Measurements from ENCODE around the gene SMAD3.

Gene SMAD3

DNA sequence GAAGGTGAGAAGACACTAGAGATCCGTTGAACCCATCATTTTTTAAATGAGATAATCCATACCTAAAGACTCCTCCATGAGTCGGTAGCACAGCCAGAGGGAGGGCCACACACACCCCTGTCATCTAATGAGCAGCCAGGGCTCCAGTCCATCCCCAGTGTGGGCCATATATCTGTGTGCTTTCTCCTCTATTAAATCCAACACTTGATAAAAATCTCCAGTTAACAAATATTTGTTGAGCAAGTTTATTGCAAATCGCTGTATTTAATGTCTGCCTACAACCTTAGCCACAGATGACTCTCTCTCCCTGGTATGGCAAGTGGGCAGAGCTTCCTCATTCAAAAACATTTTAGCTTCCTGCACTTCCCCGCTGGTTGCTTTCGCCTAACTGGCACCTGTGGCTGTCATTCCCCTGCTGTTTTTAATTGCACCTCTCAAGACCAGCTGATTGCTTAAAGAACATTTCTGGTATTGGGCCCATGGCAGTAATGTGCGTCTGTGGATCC lies 82.8 kb downstream of the SMAD3 start:
- TF ChIP-seq SPI1 (IDR thresholded peaks at IDR 0.05; ENCODE audit: borderline replicate concordance, low read depth) (peak; percentile 70; the same call in 1 of the 2 replicates), REST (IDR thresholded peaks at IDR 0.05; ENCODE audit: insufficient replicate concordance, low read depth) (no peak)
- Histone ChIP-seq H3K4me3 (replicated peaks; ENCODE audit: insufficient read depth, low read length) (no peak overlapping the region), H3K27ac (replicated peaks) (no peak overlapping the region), H3K27me3 (ENCODE audit: insufficient read depth, poor library complexity, severe bottlenecking) (no peaks in the 10 kb centered on the region)
- DNase-seq (ENCODE audit: low read depth in 1 of 2, low spot score in 1 of 2): peak; percentile 47 to 73

- Histone ChIP-seq H3K27me3 (ENCODE audit: insufficient read depth, poor library complexity, severe bottlenecking) (no peaks in the 10 kb centered on the region), H3K4me3 (replicated peaks; ENCODE audit: insufficient read depth, low read length) (no peak overlapping the region), H3K27ac (replicated peaks) (no peak overlapping the region)
- no peak for TF ChIP-seq GABPA (IDR thresholded peaks at IDR 0.05; ENCODE audit: low read depth)
- TF ChIP-seq CTCF (IDR thresholded peaks at IDR 0.05; ENCODE audit: insufficient read depth, low read length): no peak
- no peak for TF ChIP-seq REST (IDR thresholded peaks at IDR 0.05; ENCODE audit: insufficient replicate concordance, low read depth)
- TF ChIP-seq POLR2AphosphoS5 (IDR thresholded peaks at IDR 0.05; ENCODE audit: low read depth): no peak
- TF ChIP-seq SPI1 (IDR thresholded peaks at IDR 0.05; ENCODE audit: borderline replicate concordance, low read depth): no peak
- DNase-seq (ENCODE audit: low read depth in 1 of 2, low spot score in 1 of 2): no peak
Measured at GRCh38 chr15:67149068-67149772, 83.8 kb downstream of the SMAD3 start.

DNA sequence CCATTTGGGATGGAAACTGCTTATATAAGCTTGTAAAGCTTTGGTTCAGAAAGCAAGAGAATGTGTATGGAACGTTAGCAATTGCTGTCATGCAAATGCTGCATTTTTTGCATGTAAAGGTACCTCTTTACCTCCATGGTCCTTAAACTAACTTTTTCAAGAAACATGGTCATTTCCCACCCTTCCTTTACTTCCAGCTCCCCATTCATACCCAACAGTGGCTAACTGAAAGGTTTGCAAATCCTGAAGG lies 84.3 kb downstream of the SMAD3 start:
- H3K27ac ChIP-seq (replicated peaks): no peak overlapping the region
- H3K4me3 ChIP-seq (replicated peaks; ENCODE audit: insufficient read depth, low read length): no peak overlapping the region
- TF ChIP-seq SPI1 (IDR thresholded peaks at IDR 0.05; ENCODE audit: borderline replicate concordance, low read depth) (no peak), POLR2AphosphoS5 (IDR thresholded peaks at IDR 0.05; ENCODE audit: low read depth) (no peak), REST (IDR thresholded peaks at IDR 0.05; ENCODE audit: insufficient replicate concordance, low read depth) (no peak), CTCF (IDR thresholded peaks at IDR 0.05; ENCODE audit: insufficient read depth, low read length) (no peak), GABPA (IDR thresholded peaks at IDR 0.05; ENCODE audit: low read depth) (no peak)
- no peak for DNase-seq (ENCODE audit: low read depth in 1 of 2, low spot score in 1 of 2)
- H3K27me3 ChIP-seq (ENCODE audit: insufficient read depth, poor library complexity, severe bottlenecking): no peaks in the 10 kb centered on the region
